IMR-90 (cell line): ENCODE data around the gene DSCAML1. TPM values are rescaled to one million over a fixed set of nuclear protein-coding genes. Genes with fewer than 3 reads are reported as not detected.

ENCODE experiments used
- ATAC-seq: fragments of 200-7000 bp; cut with Tn5 transposase; 2 replicates; pipeline ENCODE4 v1.9.1; 2020; ENCODE audit warnings: low read depth, mild to moderate bottlenecking, moderate library complexity
- BruUV-seq: library from RNA; stranded (reverse); fragments of 400-500 nt; replicated peaks from 2 replicates; lab custom pipeline; 2021; lab: Mats Ljungman, UMichigan
- CTCF ChIA-PET: fragments of 300-600 bp; formaldehyde crosslinking; extraction: SDS; loops from one replicate; lab custom pipeline; 2021; ENCODE audit warnings: antibody characterized with exemption; lab: Yijun Ruan, JAX
- POLR2A ChIA-PET: fragments of 300-600 bp; sonication (Branson Sonifier 250); formaldehyde crosslinking; loops from one replicate; lab custom pipeline; 2022; ENCODE audit warnings: antibody characterized with exemption; ENCODE audit not compliant: unreplicated experiment; lab: Charles Lee
- DNase-seq: peaks from one replicate; pipeline ENCODE4 v3.0.0; 2013
- H2AFZ ChIP-seq: replicated peaks from 2 replicates; pipeline ENCODE3; 2013; ENCODE audit warnings: low read length, mild to moderate bottlenecking; ENCODE audit not compliant: poor library complexity
- H2AK5ac ChIP-seq: 2 replicates; pipeline ENCODE4 v1.6.1; 2013; ENCODE audit warnings: low read depth, low read length, inconsistent platforms
- H2AK9ac ChIP-seq: replicated peaks from 2 replicates; pipeline ENCODE3; 2013; ENCODE audit warnings: mild to moderate bottlenecking, low read depth, low read length, moderate library complexity; ENCODE audit not compliant: poor library complexity
- H2BK120ac ChIP-seq: 2 replicates; pipeline ENCODE4 v1.6.1; 2013; ENCODE audit warnings: low read depth, low read length, inconsistent platforms
- H2BK15ac ChIP-seq: 3 replicates; pipeline ENCODE4 v1.6.1; 2013; ENCODE audit warnings: low read depth, low read length, inconsistent platforms
- H2BK20ac ChIP-seq: 2 replicates; pipeline ENCODE4 v1.6.1; 2013; ENCODE audit warnings: low read depth, mild to moderate bottlenecking, inconsistent platforms, low read length, moderate library complexity
- H2BK5ac ChIP-seq: 2 replicates; pipeline ENCODE4 v1.6.1; 2013; ENCODE audit warnings: mild to moderate bottlenecking, low read depth, low read length, inconsistent platforms; ENCODE audit not compliant: poor library complexity, severe bottlenecking
- H3K14ac ChIP-seq: replicated peaks from 2 replicates; pipeline ENCODE4 v1.6.1; 2013; ENCODE audit warnings: low read depth, low read length, inconsistent platforms
- H3K18ac ChIP-seq: 2 replicates; pipeline ENCODE4 v1.6.1; 2013; ENCODE audit warnings: low read depth, low read length, control low read depth
- H3K23ac ChIP-seq: 2 replicates; pipeline ENCODE4 v1.6.1; 2013; ENCODE audit warnings: low read depth, low read length, inconsistent platforms
- H3K27ac ChIP-seq: 2 replicates; pipeline ENCODE4 v1.5.1; 2013; ENCODE audit warnings: mild to moderate bottlenecking, control low read depth, low read length; ENCODE audit not compliant: insufficient read depth
- H3K27me3 ChIP-seq: 2 replicates; pipeline ENCODE4 v1.6.1; 2013; ENCODE audit warnings: low read length; ENCODE audit not compliant: control insufficient read depth, insufficient read depth
- H3K36me3 ChIP-seq: 2 replicates; pipeline ENCODE4 v1.6.1; 2013; ENCODE audit warnings: low read length, mixed read lengths; ENCODE audit not compliant: control insufficient read depth, insufficient read depth
- H3K4ac ChIP-seq: 2 replicates; pipeline ENCODE4 v1.6.1; 2013; ENCODE audit warnings: low read depth, low read length, inconsistent platforms
- H3K4me1 ChIP-seq: 2 replicates; pipeline ENCODE4 v1.6.1; 2013; ENCODE audit warnings: low read length, mixed read lengths; ENCODE audit not compliant: control insufficient read depth, insufficient read depth
- H3K4me2 ChIP-seq: 2 replicates; pipeline ENCODE4 v1.6.1; 2013; ENCODE audit warnings: low read depth, mild to moderate bottlenecking, control low read depth, low read length, moderate library complexity
- H3K4me3 ChIP-seq: 2 replicates; pipeline ENCODE4 v1.5.1; 2013; ENCODE audit warnings: low read depth, mild to moderate bottlenecking, control low read depth, low read length, moderate library complexity; ENCODE audit not compliant: insufficient read depth
- H3K56ac ChIP-seq: 2 replicates; pipeline ENCODE4 v1.6.1; 2013; ENCODE audit warnings: low read length, inconsistent platforms; ENCODE audit not compliant: insufficient read depth; ENCODE audit errors: extremely low read depth
- H3K79me1 ChIP-seq, 2 experiments: 2 replicates each; pipeline ENCODE4 v1.6.1; 2013; ENCODE audit warnings: low read length in 2 of 2, inconsistent platforms in 1 of 2, low read depth in 1 of 2
- H3K9ac ChIP-seq: 2 replicates; pipeline ENCODE4 v1.6.1; 2013; ENCODE audit warnings: low read depth, low read length, control low read depth
- H3K9me1 ChIP-seq: 2 replicates; pipeline ENCODE4 v1.6.1; 2013; ENCODE audit warnings: low read length, inconsistent platforms; ENCODE audit not compliant: insufficient read depth
- H3K9me3 ChIP-seq: 2 replicates; pipeline ENCODE4 v1.6.1; 2013; ENCODE audit warnings: low read length; ENCODE audit not compliant: control insufficient read depth, insufficient read depth
- H4K20me1 ChIP-seq: 2 replicates; pipeline ENCODE4 v1.6.1; 2013; ENCODE audit warnings: low read length, inconsistent platforms; ENCODE audit not compliant: insufficient read depth
- H4K5ac ChIP-seq: 2 replicates; pipeline ENCODE4 v1.6.1; 2013; ENCODE audit warnings: mild to moderate bottlenecking, low read depth, low read length, control low read depth
- H4K8ac ChIP-seq, 2 experiments: 2 replicates each; pipeline ENCODE4 v1.6.1; 2013; ENCODE audit warnings: low read depth in 2 of 2, low read length in 2 of 2, control low read depth in 1 of 2, inconsistent platforms in 1 of 2
- H4K91ac ChIP-seq: 2 replicates; pipeline ENCODE4 v1.6.1; 2013; ENCODE audit warnings: low read depth, low read length, inconsistent platforms; ENCODE audit not compliant: insufficient read depth
- BHLHE40 ChIP-seq: fragments of 150-350 bp; IDR thresholded peaks from 2 replicates; pipeline ENCODE4 v1.6.1; 2016; ENCODE audit warnings: mild to moderate bottlenecking, low read depth, low read length
- CTCF ChIP-seq: conservative IDR thresholded peaks from 2 replicates; pipeline ENCODE4 v1.5.1; 2012; ENCODE audit warnings: mild to moderate bottlenecking, low read depth, low read length, improper control_type of control experiment
- ELK1 ChIP-seq: fragments of 150-350 bp; IDR thresholded peaks from 2 replicates; pipeline ENCODE4 v1.6.1; 2016; ENCODE audit warnings: low read depth, mild to moderate bottlenecking, low read length, moderate library complexity, borderline replicate concordance
- FOS ChIP-seq: fragments of 150-350 bp; IDR thresholded peaks from 2 replicates; pipeline ENCODE4 v1.6.1; 2016; ENCODE audit warnings: low read depth, low read length
- MAFK ChIP-seq: IDR thresholded peaks from 2 replicates; pipeline ENCODE4 v1.6.1; 2012; ENCODE audit warnings: low read depth, low read length, improper control_type of control experiment
- MXI1 ChIP-seq: IDR thresholded peaks from 2 replicates; pipeline ENCODE4 v1.6.1; 2012; ENCODE audit warnings: low read depth, mild to moderate bottlenecking, low read length, moderate library complexity, borderline replicate concordance
- POLR2A ChIP-seq: IDR thresholded peaks from 2 replicates; pipeline ENCODE4 v1.6.1; 2012; ENCODE audit warnings: mild to moderate bottlenecking, low read depth, low read length
- RFX5 ChIP-seq: IDR thresholded peaks from 2 replicates; pipeline ENCODE4 v1.8.0; 2012; ENCODE audit warnings: low read depth, mild to moderate bottlenecking, low read length, moderate library complexity
- USF2 ChIP-seq: fragments of 150-350 bp; IDR thresholded peaks from 2 replicates; pipeline ENCODE4 v1.6.1; 2017; ENCODE audit warnings: mild to moderate bottlenecking, antibody characterized with exemption, low read length, low read depth
- WGBS, 2 experiments: methylation state at CpG; one replicate each; pipeline versions ENCODE4 v1.1.5 to v1.1.7; 2013; ENCODE audit warnings: missing lambda C conversion rate in 2 of 2; ENCODE audit not compliant: insufficient read length in 1 of 2; ENCODE audit errors: extremely low coverage in 2 of 2; 5-methylcytosine and 5-hydroxymethylcytosine counted together
- dilution Hi-C: fragments of 300-500 bp; cut with HindIII; formaldehyde crosslinking; loops from one replicate; pipeline ENCODE4 v1.14.3; 2018; ENCODE audit warnings: low sequenced_read_pairs; ENCODE audit not compliant: unreplicated experiment
- in situ Hi-C: fragments of 300-500 bp; cut with MboI; formaldehyde crosslinking; loops from 3 replicates; pipeline ENCODE4 v1.14.3; 2019; ENCODE audit warnings: low sequenced_read_pairs, inconsistent platforms, mixed read lengths
- intact Hi-C: fragments of 100-400 bp; cut with micrococcal nuclease; formaldehyde crosslinking; loops from 2 replicates; pipeline ENCODE4 v1.10.0; 2022
- polyA plus RNA-seq, 3 experiments: library from polyadenylated mRNA; depleted of rRNA; stranded (reverse); fragments of >200 nt; gene quantifications; 2 replicates each; pipeline ENCODE4 v1.2.3, GENCODE V29; 2012; ENCODE audit warnings: low replicate concordance in 1 of 3
- total RNA-seq: library from RNA; depleted of rRNA; stranded (reverse); fragments of >200 nt; gene quantifications from 2 replicates; pipeline ENCODE4 v1.2.3, GENCODE V29; 2012

Gene DSCAML1
- total and polyA plus RNA-seq, 2 of the 4 experiments (the other 2 are of a cell fraction): not detected

GRCh38 chr11:117457031-117457785 is 339.8 kb downstream of the DSCAML1 start:
- CTCF ChIA-PET: no interaction called here
- H2BK120ac ChIP-seq: no peak overlapping the region
- no peak overlapping the region for H3K56ac ChIP-seq
- peaks cover 13% of the 10 kb centered on the region for H3K27me3 ChIP-seq
- H2BK15ac ChIP-seq: no peak overlapping the region
- H4K91ac ChIP-seq: no peak overlapping the region
- dilution Hi-C loops (no loop called here), in situ Hi-C loops (no loop called here), intact Hi-C loops (no loop called here)
- no peak overlapping the region for H3K9ac ChIP-seq
- no peak overlapping the region for H3K4me3 ChIP-seq
- H3K18ac ChIP-seq: no peak overlapping the region
- H2AK5ac ChIP-seq: no peak overlapping the region
- WGBS, 2 experiments: 40% methylated on average over 1 of the region's 15 CpGs; no CpG with 5 or more reads in 1 of the 2 experiments
- no peaks in the 10 kb centered on the region for H3K9me1 ChIP-seq
- no peak overlapping the region for H2AK9ac ChIP-seq
- DNase-seq: no peak
- no peak overlapping the region for H4K8ac ChIP-seq
- H2AFZ ChIP-seq: no peak overlapping the region
- no peaks in the 10 kb centered on the region; the same call in 1 of the 2 replicates for H3K9me3 ChIP-seq
- BruUV-seq: no TSS peak
- no peak for ATAC-seq
- TF ChIP-seq POLR2A (no peak), MAFK (no peak), ELK1 (no peak), CTCF (no peak), RFX5 (no peak), MXI1 (no peak), BHLHE40 (no peak), FOS (no peak), USF2 (no peak)
- H3K27ac ChIP-seq: no peak overlapping the region
- H2BK20ac ChIP-seq: no peak overlapping the region
- H4K5ac ChIP-seq: no peak overlapping the region
- no peak overlapping the region for H3K23ac ChIP-seq
- no peak overlapping the region for H3K4ac ChIP-seq
- H3K4me1 ChIP-seq: no peaks in the 10 kb centered on the region
- H4K20me1 ChIP-seq: no peaks in the 10 kb centered on the region
- H3K4me2 ChIP-seq: no peak overlapping the region
- no peaks in the 10 kb centered on the region for H3K36me3 ChIP-seq
- POLR2A ChIA-PET: no interaction called here
- H2BK5ac ChIP-seq: no peak overlapping the region
- H3K14ac ChIP-seq: no peak overlapping the region
- no peaks in the 10 kb centered on the region for H3K79me1 ChIP-seq
